Measurements from ENCODE around the gene RAP2A.

- no peak for TF ChIP-seq CTCF (IDR thresholded peaks at IDR 0.05; ENCODE audit: low read depth, low read length, missing input control)
- TF ChIP-seq ZBTB33 (IDR thresholded peaks at IDR 0.05), result no peak
- no peak for TF ChIP-seq REST (IDR thresholded peaks at IDR 0.05)
- TF ChIP-seq RAD21 (IDR thresholded peaks at IDR 0.05), result no peak
- TF ChIP-seq RXRA (IDR thresholded peaks at IDR 0.05), result no peak
- no peak for TF ChIP-seq MAX (IDR thresholded peaks at IDR 0.05)
- no peak for TF ChIP-seq NR2F2 (IDR thresholded peaks at IDR 0.05)
- TF ChIP-seq JUND (IDR thresholded peaks at IDR 0.05), result no peak
These were observed 48.8 kb upstream of the RAP2A start for GRCh38 chr13:97385146-97385545.

Measured in liver (tissue), 3 donors.